ENCODE measurements around the gene PSD4.

PSD4 gene

GRCh38 chr2:113173542-113174375, at the start of gene PSD4:
PSD4 (plus strand) TSS chr2:113173971; CDS start chr2:113182457, 8,486 bp downstream.
- peak in 7 of 14 donors; percentile 14 to 60 (median 39) for DNase-seq

GRCh38 chr2:113124181-113124961, 49.4 kb upstream of the PSD4 start:
- peak in 3 of 14 donors; percentile 2 to 14 (median 5) for DNase-seq

- DNase-seq, result no peak
Observed at GRCh38 chr2:113124984-113125855, 48.6 kb upstream of the PSD4 start.

GRCh38 chr2:113126845-113127645, 46.7 kb upstream of the PSD4 start, which contains the start of gene IL1RN:
IL1RN (plus strand) TSS chr2:113127598; CDS start chr2:113127625, 27 bp downstream.
- peak in 2 of 14 donors; percentile 13 to 26 for DNase-seq

- DNase-seq, result no peak
Observed at GRCh38 chr2:113127646-113128570, 45.9 kb upstream of the PSD4 start.

DNA sequence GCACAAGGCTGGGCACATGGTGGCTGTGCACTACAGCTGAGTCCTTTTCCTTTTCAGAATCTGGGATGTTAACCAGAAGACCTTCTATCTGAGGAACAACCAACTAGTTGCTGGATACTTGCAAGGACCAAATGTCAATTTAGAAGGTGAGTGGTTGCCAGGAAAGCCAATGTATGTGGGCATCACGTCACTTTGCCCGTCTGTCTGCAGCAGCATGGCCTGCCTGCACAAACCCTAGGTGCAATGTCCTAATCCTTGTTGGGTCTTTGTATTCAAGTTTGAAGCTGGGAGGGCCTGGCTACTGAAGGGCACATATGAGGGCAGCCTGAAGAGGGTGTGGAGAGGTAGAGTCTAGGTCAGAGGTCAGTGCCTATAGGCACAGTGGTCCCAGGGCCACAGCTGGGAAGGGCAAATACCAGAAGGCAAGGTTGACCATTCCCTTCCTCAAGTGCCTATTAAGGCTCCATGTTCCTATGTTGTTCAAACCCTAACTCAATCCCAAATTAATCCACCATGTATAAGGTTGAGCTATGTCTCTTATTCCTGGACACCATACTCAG, 44.2 kb upstream of the PSD4 start:
- DNase-seq, result no peak

- no peak for DNase-seq
Observed at GRCh38 chr2:113131352-113132185, 42.2 kb upstream of the PSD4 start.

DNA sequence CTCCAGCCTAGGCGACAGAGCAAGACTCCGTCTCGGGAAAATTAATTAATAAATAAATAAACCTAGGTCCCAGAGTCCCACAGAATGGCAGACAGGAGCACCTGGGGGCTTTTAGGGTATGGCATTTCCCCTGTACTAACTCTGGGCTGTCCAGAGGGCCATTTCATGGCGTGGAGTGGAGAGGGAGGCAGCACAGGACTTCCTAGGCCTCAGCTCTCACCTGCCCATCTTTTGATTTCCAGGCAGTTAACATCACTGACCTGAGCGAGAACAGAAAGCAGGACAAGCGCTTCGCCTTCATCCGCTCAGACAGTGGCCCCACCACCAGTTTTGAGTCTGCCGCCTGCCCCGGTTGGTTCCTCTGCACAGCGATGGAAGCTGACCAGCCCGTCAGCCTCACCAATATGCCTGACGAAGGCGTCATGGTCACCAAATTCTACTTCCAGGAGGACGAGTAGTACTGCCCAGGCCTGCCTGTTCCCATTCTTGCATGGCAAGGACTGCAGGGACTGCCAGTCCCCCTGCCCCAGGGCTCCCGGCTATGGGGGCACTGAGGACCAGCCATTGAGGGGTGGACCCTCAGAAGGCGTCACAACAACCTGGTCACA, 41.3 kb upstream of the PSD4 start:
- no peak for DNase-seq

DNA sequence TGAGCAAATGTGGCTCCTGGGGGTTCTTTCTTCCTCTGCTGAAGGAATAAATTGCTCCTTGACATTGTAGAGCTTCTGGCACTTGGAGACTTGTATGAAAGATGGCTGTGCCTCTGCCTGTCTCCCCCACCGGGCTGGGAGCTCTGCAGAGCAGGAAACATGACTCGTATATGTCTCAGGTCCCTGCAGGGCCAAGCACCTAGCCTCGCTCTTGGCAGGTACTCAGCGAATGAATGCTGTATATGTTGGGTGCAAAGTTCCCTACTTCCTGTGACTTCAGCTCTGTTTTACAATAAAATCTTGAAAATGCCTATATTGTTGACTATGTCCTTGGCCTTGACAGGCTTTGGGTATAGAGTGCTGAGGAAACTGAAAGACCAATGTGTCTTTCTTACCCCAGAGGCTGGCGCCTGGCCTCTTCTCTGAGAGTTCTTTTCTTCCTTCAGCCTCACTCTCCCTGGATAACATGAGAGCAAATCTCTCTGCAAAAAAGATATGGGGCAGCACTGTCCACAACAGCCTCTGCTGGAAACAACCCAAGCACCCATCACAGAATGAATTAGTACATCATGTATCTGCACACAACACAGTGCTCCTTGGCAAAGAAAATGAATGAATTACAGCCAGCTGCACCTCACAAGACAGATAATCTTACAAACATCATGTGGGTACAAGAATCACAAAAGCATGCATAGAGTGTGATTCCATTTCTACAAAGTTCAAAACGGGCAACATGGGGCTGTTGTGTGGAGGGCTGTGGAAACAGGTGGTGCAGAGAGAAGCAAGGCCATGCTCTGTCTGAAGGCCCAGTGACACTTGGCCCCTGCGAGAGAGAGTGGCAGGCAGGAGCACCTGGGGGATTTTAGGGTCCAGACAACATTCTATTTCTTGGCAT, 39.8 kb upstream of the PSD4 start:
- no peak for DNase-seq

- DNase-seq, result no peak
Observed at GRCh38 chr2:113134717-113135116, 39.1 kb upstream of the PSD4 start.

DNA sequence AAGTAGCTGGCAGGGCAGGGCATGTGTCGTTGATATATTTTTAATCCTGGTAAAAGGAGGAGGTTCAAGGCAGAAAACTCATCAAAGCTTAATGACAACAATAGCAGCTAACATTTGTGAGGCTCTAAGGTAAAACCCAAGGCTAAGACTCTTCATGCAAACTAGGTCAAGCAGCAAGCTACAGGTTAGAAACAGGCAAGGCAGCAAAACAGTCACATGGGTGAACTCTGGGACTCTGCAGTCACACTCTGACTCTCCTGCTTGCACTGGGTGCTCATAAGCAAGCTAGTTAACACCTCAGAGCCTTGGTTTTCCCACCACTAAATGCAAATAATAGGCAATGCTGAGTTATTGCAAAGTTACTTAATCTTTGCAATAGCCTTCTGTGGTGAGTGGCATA, 38.5 kb upstream of the PSD4 start:
- DNase-seq, result no peak

- peak in 1 of 14 donors; percentile 7 for DNase-seq
Observed at GRCh38 chr2:113136828-113137775, 36.7 kb upstream of the PSD4 start.

DNA sequence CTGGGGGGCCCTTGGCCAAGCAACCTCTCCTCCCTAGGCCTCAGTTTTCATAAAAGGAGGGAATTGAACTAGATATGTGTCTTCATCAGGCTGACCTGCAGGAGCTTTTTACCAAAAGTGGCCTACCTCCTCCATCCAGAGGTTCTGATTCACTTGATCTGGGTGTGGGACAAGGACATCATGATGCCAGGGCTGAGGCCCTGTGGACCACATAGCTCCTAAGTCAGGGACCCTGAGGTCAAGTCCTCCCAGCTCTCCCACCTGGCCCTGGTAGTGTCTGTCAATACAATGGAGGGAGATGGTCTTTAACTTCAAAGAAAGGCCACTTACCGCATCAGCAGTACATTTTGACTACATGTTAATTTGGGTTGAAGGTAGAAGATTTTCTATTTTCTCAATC, 35.9 kb upstream of the PSD4 start:
- no peak for DNase-seq

- peak in 2 of 14 donors; percentile 8 to 9 for DNase-seq
Observed at GRCh38 chr2:113138428-113139322, 35.1 kb upstream of the PSD4 start.

DNA sequence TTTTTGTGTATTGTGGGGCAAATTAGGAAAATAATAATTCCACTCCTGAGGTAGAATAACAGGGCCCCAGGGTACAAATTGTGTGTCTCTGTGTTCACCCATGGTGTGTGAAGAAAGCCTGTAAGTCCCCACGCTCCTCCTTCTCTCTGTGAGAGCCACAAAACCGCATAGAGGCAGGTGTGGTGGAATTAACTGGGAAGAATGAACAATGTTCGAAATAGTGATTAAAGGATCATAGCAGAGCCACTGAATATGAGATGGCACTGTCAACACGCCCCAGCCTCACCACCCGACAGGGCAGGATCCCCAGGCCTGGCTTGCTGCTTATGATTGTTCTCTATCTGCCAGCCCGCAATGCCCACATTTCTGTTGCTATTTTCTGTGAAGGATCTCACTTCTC, 32.3 kb upstream of the PSD4 start:
- no peak for DNase-seq
